ENCODE results near the gene IL22RA2.
"Not testable (repeated sequence)": the region's sequence is repeated elsewhere in the genome, so short reads cannot be mapped to it uniquely, and the experiment has no call there.

GRCh38 chr6:137215630-137216029, 42.2 kb upstream of the IL22RA2 start:
- TF ChIP-seq, protein P1, sequence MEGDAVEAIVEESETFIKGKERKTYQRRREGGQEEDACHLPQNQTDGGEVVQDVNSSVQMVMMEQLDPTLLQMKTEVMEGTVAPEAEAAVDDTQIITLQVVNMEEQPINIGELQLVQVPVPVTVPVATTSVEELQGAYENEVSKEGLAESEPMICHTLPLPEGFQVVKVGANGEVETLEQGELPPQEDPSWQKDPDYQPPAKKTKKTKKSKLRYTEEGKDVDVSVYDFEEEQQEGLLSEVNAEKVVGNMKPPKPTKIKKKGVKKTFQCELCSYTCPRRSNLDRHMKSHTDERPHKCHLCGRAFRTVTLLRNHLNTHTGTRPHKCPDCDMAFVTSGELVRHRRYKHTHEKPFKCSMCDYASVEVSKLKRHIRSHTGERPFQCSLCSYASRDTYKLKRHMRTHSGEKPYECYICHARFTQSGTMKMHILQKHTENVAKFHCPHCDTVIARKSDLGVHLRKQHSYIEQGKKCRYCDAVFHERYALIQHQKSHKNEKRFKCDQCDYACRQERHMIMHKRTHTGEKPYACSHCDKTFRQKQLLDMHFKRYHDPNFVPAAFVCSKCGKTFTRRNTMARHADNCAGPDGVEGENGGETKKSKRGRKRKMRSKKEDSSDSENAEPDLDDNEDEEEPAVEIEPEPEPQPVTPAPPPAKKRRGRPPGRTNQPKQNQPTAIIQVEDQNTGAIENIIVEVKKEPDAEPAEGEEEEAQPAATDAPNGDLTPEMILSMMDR (conservative IDR thresholded peaks at IDR 0.05; ENCODE audit: low read depth, low read length), result not testable (repeated sequence)
- not testable (repeated sequence) for TF ChIP-seq EZH2 (IDR thresholded peaks at IDR 0.05; ENCODE audit: borderline replicate concordance, low read depth, low read length, poor library complexity, severe bottlenecking)
